ENCODE results near the gene SLC30A3.

SLC30A3 gene

DNA sequence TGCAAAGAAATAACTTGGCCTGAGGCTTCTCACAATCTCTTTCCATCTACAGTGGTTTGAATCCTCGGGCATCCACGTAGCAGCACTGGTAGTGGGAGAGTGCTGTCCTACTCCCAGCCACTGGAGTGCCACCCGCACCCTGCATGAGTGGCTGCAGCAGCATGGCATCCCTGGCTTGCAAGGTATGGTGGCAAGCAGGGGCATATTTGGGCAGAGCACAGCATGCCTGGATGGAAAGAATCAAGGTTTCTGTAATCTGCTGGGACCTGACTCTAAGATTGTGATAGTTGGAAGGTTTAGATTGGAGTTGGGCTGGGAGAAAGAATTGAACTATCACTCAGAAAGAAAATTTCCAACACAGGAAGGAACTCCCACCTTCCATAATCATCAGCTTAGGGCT, 41.7 kb downstream of the SLC30A3 start:
- 97% methylated on average over 3 of the region's 3 CpGs for WGBS (ENCODE audit: insufficient coverage)

DNA sequence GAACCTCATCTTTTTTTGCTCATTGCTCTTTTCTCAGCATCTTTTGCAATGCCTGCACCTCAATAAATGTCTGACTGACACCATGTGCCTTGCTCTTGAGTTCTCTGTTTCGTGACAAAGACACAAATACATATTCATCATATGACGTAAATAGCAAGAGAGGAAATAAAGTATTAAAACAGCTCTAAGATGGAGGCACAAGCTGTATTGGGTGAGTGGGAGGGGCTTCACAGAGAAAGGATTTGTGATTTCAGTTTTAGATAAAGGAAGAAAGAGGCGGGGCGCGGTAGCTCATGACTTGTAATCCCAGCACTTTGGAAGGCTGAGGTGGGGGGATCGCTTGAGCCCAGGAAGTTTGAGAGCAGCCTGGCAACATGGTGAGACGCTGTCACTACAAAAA, 42.8 kb downstream of the SLC30A3 start:
- DNase-seq, result no peak
- ChIA-PET POLR2A (no interaction called here), CTCF (interaction anchor here (0.6 to 1.2 kb wide), 4 partner anchors 14 to 336 kb away, joined by 3 read pairs; partner anchors contain the start of gene TRIM54)
- Histone ChIP-seq H3K9me3 (ENCODE audit: control extremely low read depth in 1 of 5, control insufficient read depth in 4 of 5, insufficient read depth in 2 of 5, low read depth in 1 of 5, low read length in 4 of 5) (no peaks in the 10 kb centered on the region), H3K4me1 (ENCODE audit: control extremely low read depth in 1 of 4, control insufficient read depth in 4 of 4, insufficient read depth in 4 of 4, low read length in 3 of 4) (peaks cover 0 to 24% (median 13%) of the 10 kb centered on the region in 4 experiments), H3K27me3 (replicated peaks in 2 of 5; ENCODE audit: control insufficient read depth in 4 of 5, insufficient read depth in 5 of 5, low read length in 4 of 5) (no peaks in the 10 kb centered on the region), H3K4me3 (ENCODE audit: control insufficient read depth in 1 of 7, extremely low read depth in 1 of 7, insufficient read depth in 4 of 7, low read depth in 2 of 7, low read length in 6 of 7) (no peak overlapping the region), H3K36me3 (ENCODE audit: control insufficient read depth in 4 of 4, insufficient read depth in 4 of 4, low read length in 3 of 4) (peaks cover 20 to 72% (median 42%) of the 10 kb centered on the region in 4 experiments), H3K27ac (ENCODE audit: insufficient read depth in 1 of 2, low read depth in 1 of 2, low read length in 2 of 2, poor library complexity in 1 of 2, severe bottlenecking in 2 of 2) (no peak overlapping the region)
- 100% methylated on average over 6 of the region's 7 CpGs for WGBS (ENCODE audit: insufficient coverage)

More for the DNA sequence above, 41.7 kb downstream of the SLC30A3 start:
- Histone ChIP-seq H3K27ac (ENCODE audit: insufficient read depth in 1 of 2, low read depth in 1 of 2, low read length in 2 of 2, poor library complexity in 1 of 2, severe bottlenecking in 2 of 2) (no peak overlapping the region), H3K9me3 (ENCODE audit: control extremely low read depth in 1 of 5, control insufficient read depth in 4 of 5, insufficient read depth in 2 of 5, low read depth in 1 of 5, low read length in 4 of 5) (no peaks in the 10 kb centered on the region), H3K4me3 (ENCODE audit: control insufficient read depth in 1 of 7, extremely low read depth in 1 of 7, insufficient read depth in 4 of 7, low read depth in 2 of 7, low read length in 6 of 7) (no peak overlapping the region), H3K4me1 (ENCODE audit: control extremely low read depth in 1 of 4, control insufficient read depth in 4 of 4, insufficient read depth in 4 of 4, low read length in 3 of 4) (peaks cover 0 to 24% (median 13%) of the 10 kb centered on the region in 4 experiments), H3K36me3 (ENCODE audit: control insufficient read depth in 4 of 4, insufficient read depth in 4 of 4, low read length in 3 of 4) (peaks cover 21 to 75% (median 49%) of the 10 kb centered on the region in 4 experiments), H3K27me3 (replicated peaks in 2 of 5; ENCODE audit: control insufficient read depth in 4 of 5, insufficient read depth in 5 of 5, low read length in 4 of 5) (no peaks in the 10 kb centered on the region)
- CTCF ChIA-PET, result interaction anchor here (0.8 kb wide), 1 partner anchor 11 kb away, joined by 4 read pairs; no protein-coding TSS in a partner anchor
- POLR2A ChIA-PET, result no interaction called here
- DNase-seq, result no peak

DNA sequence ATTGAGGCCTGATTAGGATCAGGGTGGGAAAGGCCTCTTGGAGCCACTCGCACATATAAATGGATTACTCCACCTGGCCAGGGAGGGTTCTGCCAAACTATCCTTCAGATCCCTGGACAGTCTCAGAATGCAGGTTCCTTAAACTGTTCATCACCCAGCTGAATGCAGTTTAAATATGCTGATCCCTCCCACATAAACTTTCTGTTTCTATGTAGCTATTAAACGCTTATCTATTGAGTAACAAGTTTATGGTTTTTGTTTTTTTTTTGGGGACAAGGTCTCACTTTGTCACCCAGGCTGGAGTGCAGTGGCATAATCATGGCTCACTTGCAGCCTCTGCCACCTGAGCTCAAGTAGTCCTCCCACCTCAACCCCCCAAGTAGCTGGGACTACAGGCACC, 43.8 kb downstream of the SLC30A3 start:
- Histone ChIP-seq H3K27me3 (replicated peaks in 2 of 5; ENCODE audit: control insufficient read depth in 4 of 5, insufficient read depth in 5 of 5, low read length in 4 of 5) (no peaks in the 10 kb centered on the region), H3K4me3 (ENCODE audit: control insufficient read depth in 1 of 7, extremely low read depth in 1 of 7, insufficient read depth in 4 of 7, low read depth in 2 of 7, low read length in 6 of 7) (no peak overlapping the region), H3K27ac (ENCODE audit: insufficient read depth in 1 of 2, low read depth in 1 of 2, low read length in 2 of 2, poor library complexity in 1 of 2, severe bottlenecking in 2 of 2) (no peak overlapping the region), H3K36me3 (ENCODE audit: control insufficient read depth in 4 of 4, insufficient read depth in 4 of 4, low read length in 3 of 4) (peaks cover 14 to 63% (median 34%) of the 10 kb centered on the region in 4 experiments), H3K9me3 (ENCODE audit: control extremely low read depth in 1 of 5, control insufficient read depth in 4 of 5, insufficient read depth in 2 of 5, low read depth in 1 of 5, low read length in 4 of 5) (no peaks in the 10 kb centered on the region), H3K4me1 (ENCODE audit: control extremely low read depth in 1 of 4, control insufficient read depth in 4 of 4, insufficient read depth in 4 of 4, low read length in 3 of 4) (peaks cover 0 to 24% (median 13%) of the 10 kb centered on the region in 4 experiments)
- 100% methylated on average over 1 of the region's 2 CpGs for WGBS (ENCODE audit: insufficient coverage)
- ChIA-PET POLR2A (no interaction called here), CTCF (interaction anchor here (0.6 to 1.1 kb wide), 4 partner anchors 49 to 362 kb away, joined by 3 read pairs; partner anchors contain the start of gene TRIM54)
- no peak for DNase-seq

DNA sequence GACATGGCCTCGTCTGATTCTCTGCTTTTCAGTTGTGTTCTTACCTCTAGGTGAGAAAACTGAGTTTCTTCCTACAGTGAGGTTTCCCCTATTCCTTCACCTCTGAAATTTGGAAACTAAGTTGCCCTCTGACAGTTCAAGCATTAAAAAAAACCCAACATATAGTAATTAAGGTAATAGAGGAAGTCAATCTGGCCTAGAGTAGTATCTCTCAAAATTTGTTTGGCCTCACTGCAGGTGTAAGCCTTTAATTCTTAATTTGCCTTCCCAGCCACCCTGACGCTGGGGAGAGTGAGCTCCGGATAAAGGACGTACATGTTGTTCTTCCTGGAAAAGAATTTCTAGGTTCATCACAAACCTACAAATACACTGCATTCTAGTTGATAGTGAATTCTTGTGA, 44.2 kb downstream of the SLC30A3 start:
- POLR2A ChIA-PET, result no interaction called here

GRCh38 chr2:27217173-27218121, 45.4 kb downstream of the SLC30A3 start, which contains the start of gene CAD:
TSS of gene CAD (plus strand) at chr2:27217369. CDS start at chr2:27217552, 183 bp downstream.
- ChIA-PET CTCF (no interaction called here), POLR2A (no interaction called here)
- Histone ChIP-seq H3K9me3 (ENCODE audit: control extremely low read depth in 1 of 5, control insufficient read depth in 4 of 5, insufficient read depth in 2 of 5, low read depth in 1 of 5, low read length in 4 of 5) (no peaks in the 10 kb centered on the region), H3K36me3 (ENCODE audit: control insufficient read depth in 4 of 4, insufficient read depth in 4 of 4, low read length in 3 of 4) (peaks cover 10 to 48% (median 22%) of the 10 kb centered on the region in 4 experiments), H3K27ac (ENCODE audit: insufficient read depth in 1 of 2, low read depth in 1 of 2, low read length in 2 of 2, poor library complexity in 1 of 2, severe bottlenecking in 2 of 2) (peak within 1 kb of the TSS; percentile 37 to 59), H3K4me1 (ENCODE audit: control extremely low read depth in 1 of 4, control insufficient read depth in 4 of 4, insufficient read depth in 4 of 4, low read length in 3 of 4) (peaks cover 7 to 36% (median 21%) of the 10 kb centered on the region in 4 experiments), H3K27me3 (replicated peaks in 2 of 5; ENCODE audit: control insufficient read depth in 4 of 5, insufficient read depth in 5 of 5, low read length in 4 of 5) (no peaks in the 10 kb centered on the region), H3K4me3 (ENCODE audit: control insufficient read depth in 1 of 7, extremely low read depth in 1 of 7, insufficient read depth in 4 of 7, low read depth in 2 of 7, low read length in 6 of 7) (peak within 1 kb of the TSS; percentile 45 to 92 (median 85))
- DNase-seq, result peak; percentile 77 to 85 (median 84)
- 2% methylated on average over 55 of the region's 72 CpGs for WGBS (ENCODE audit: insufficient coverage)

More for the DNA sequence above, 44.2 kb downstream of the SLC30A3 start:
- no peak for DNase-seq
- Histone ChIP-seq H3K27ac (ENCODE audit: insufficient read depth in 1 of 2, low read depth in 1 of 2, low read length in 2 of 2, poor library complexity in 1 of 2, severe bottlenecking in 2 of 2) (no peak overlapping the region), H3K9me3 (ENCODE audit: control extremely low read depth in 1 of 5, control insufficient read depth in 4 of 5, insufficient read depth in 2 of 5, low read depth in 1 of 5, low read length in 4 of 5) (no peaks in the 10 kb centered on the region), H3K4me3 (ENCODE audit: control insufficient read depth in 1 of 7, extremely low read depth in 1 of 7, insufficient read depth in 4 of 7, low read depth in 2 of 7, low read length in 6 of 7) (peak overlapping the region in 1 of 7 experiments; percentile 85), H3K36me3 (ENCODE audit: control insufficient read depth in 4 of 4, insufficient read depth in 4 of 4, low read length in 3 of 4) (peaks cover 13 to 59% (median 31%) of the 10 kb centered on the region in 4 experiments), H3K27me3 (replicated peaks in 2 of 5; ENCODE audit: control insufficient read depth in 4 of 5, insufficient read depth in 5 of 5, low read length in 4 of 5) (no peaks in the 10 kb centered on the region), H3K4me1 (ENCODE audit: control extremely low read depth in 1 of 4, control insufficient read depth in 4 of 4, insufficient read depth in 4 of 4, low read length in 3 of 4) (peaks cover under 1 to 25% (median 13%) of the 10 kb centered on the region in 4 experiments)
- 86% methylated on average over 1 of the region's 4 CpGs for WGBS (ENCODE audit: insufficient coverage)
- CTCF ChIA-PET, result interaction anchor here (0.6 to 1.1 kb wide), 3 partner anchors 48 to 362 kb away, joined by 3 read pairs; no protein-coding TSS in a partner anchor

DNA sequence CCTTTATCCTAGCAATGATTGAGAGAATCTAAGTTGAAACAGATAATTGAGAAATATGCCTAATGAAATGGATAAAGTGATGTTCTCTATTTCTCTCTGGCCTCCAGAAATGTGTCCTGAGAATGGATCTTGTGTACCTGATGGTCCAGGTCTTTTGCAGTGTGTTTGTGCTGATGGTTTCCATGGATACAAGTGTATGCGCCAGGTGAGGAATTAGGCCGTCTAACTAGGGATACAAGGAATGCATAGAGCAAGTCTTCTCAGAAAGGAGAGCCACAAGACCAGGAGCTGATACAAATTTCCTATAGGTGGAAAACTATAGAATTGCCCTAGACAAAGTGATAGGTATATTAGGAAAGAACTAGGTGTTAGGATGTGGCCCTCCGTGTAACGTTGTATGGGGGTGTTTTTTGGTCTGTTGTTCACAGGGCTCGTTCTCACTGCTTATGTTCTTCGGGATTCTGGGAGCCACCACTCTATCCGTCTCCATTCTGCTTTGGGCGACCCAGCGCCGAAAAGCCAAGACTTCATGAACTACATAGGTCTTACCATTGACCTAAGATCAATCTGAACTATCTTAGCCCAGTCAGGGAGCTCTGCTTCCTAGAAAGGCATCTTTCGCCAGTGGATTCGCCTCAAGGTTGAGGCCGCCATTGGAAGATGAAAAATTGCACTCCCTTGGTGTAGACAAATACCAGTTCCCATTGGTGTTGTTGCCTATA, 46.3 kb downstream of the SLC30A3 start:
- ChIA-PET CTCF (interaction anchor here (0.9 kb wide), 1 partner anchor 115 kb away, joined by 3 read pairs; no protein-coding TSS in a partner anchor), POLR2A (no interaction called here)
- WGBS (ENCODE audit: insufficient coverage), result 84% methylated on average over 7 of the region's 13 CpGs

More for the DNA sequence above, 46.3 kb downstream of the SLC30A3 start:
- Histone ChIP-seq H3K4me3 (ENCODE audit: control insufficient read depth in 1 of 7, extremely low read depth in 1 of 7, insufficient read depth in 4 of 7, low read depth in 2 of 7, low read length in 6 of 7) (peak overlapping the region in 6 of 7 experiments; percentile 74 to 92 (median 87)), H3K36me3 (ENCODE audit: control insufficient read depth in 4 of 4, insufficient read depth in 4 of 4, low read length in 3 of 4) (peaks cover 6 to 39% (median 13%) of the 10 kb centered on the region in 4 experiments), H3K4me1 (ENCODE audit: control extremely low read depth in 1 of 4, control insufficient read depth in 4 of 4, insufficient read depth in 4 of 4, low read length in 3 of 4) (peaks cover 7 to 36% (median 21%) of the 10 kb centered on the region in 4 experiments), H3K9me3 (ENCODE audit: control extremely low read depth in 1 of 5, control insufficient read depth in 4 of 5, insufficient read depth in 2 of 5, low read depth in 1 of 5, low read length in 4 of 5) (no peaks in the 10 kb centered on the region), H3K27ac (ENCODE audit: insufficient read depth in 1 of 2, low read depth in 1 of 2, low read length in 2 of 2, poor library complexity in 1 of 2, severe bottlenecking in 2 of 2) (peak overlapping the region in 1 of 2 experiments; percentile 59), H3K27me3 (replicated peaks in 2 of 5; ENCODE audit: control insufficient read depth in 4 of 5, insufficient read depth in 5 of 5, low read length in 4 of 5) (no peaks in the 10 kb centered on the region)
- no peak for DNase-seq
